B cell (primary cell): ENCODE results near the gene MNX1. TPM values are rescaled to one million over a fixed set of nuclear protein-coding genes. Genes with fewer than 3 reads are reported as not detected.

Source experiments
- ATAC-seq: fragments of 200-7000 bp; cut with Tn5 transposase; one replicate; pipeline ENCODE4 v1.10.0; 2021; ENCODE audit warnings: low read depth, mild to moderate bottlenecking, moderate number of reproducible peaks, moderate library complexity
- CTCF ChIA-PET: fragments of 350-600 bp; sonication (Branson Sonifier 250); formaldehyde crosslinking; loops from one replicate; lab custom pipeline; 2021; ENCODE audit warnings: antibody characterized with exemption, inconsistent platforms; lab: Charles Lee
- POLR2A ChIA-PET: fragments of 350-600 bp; sonication (Branson Sonifier 250); formaldehyde crosslinking; loops from one replicate; lab custom pipeline; 2021; ENCODE audit warnings: antibody characterized with exemption; lab: Charles Lee
- DNase-seq: peaks from one replicate; pipeline ENCODE4 v3.0.0; 2013
- H2AFZ ChIP-seq: 2 replicates; pipeline ENCODE4 v1.6.1; 2012; ENCODE audit warnings: mild to moderate bottlenecking, low read depth, low read length; ENCODE audit not compliant: insufficient read depth, poor library complexity, severe bottlenecking
- H3K27ac ChIP-seq, 2 donors: 1 replicate in 1 of 2; 2 replicates in 1 of 2; pipeline ENCODE4 v1.5.1; 2012 to 2013; ENCODE audit warnings: low read length in 2 of 2, mild to moderate bottlenecking in 2 of 2, moderate library complexity in 1 of 2
- H3K27me3 ChIP-seq, 4 experiments: fragments of 200-600 bp in 1 of 4; sonication (generic) in 1 of 4; replicated peaks in 1 of 4; 1 replicate in 2 of 4; 2 replicates in 2 of 4; pipeline versions ENCODE4 v1.6.1 to v1.7.0; 2013 to 2016; ENCODE audit warnings: low read length in 3 of 4, mild to moderate bottlenecking in 2 of 4, mixed read lengths in 1 of 4, moderate library complexity in 1 of 4; ENCODE audit not compliant: insufficient read depth in 4 of 4, control insufficient read depth in 3 of 4; ENCODE audit errors: control extremely low read depth in 1 of 4
- H3K36me3 ChIP-seq, 2 experiments: replicated peaks in 1 of 2; 1 replicate in 1 of 2; 2 replicates in 1 of 2; pipeline versions ENCODE4 v1.6.1 to v1.7.1; 2013; ENCODE audit warnings: low read length in 1 of 2; ENCODE audit not compliant: insufficient read depth in 2 of 2, control insufficient read depth in 1 of 2; ENCODE audit errors: control extremely low read depth in 1 of 2, extremely low read depth in 1 of 2
- H3K4me1 ChIP-seq, 2 donors: fragments of 200-600 bp in 1 of 2; sonication (generic) in 1 of 2; 1 replicate in 1 of 2; 2 replicates in 1 of 2; pipeline versions ENCODE4 v1.5.1 to v1.6.1; 2013 to 2017; ENCODE audit warnings: low read length in 2 of 2; ENCODE audit not compliant: control insufficient read depth in 2 of 2, insufficient read depth in 2 of 2
- H3K4me2 ChIP-seq: replicated peaks from 2 replicates; pipeline ENCODE3; 2012; ENCODE audit warnings: mild to moderate bottlenecking, low read depth, low read length; ENCODE audit not compliant: poor library complexity, severe bottlenecking
- H3K4me3 ChIP-seq, 5 experiments: fragments of 200-600 bp in 1 of 5; sonication (generic) in 1 of 5; 1 replicate in 3 of 5; 2 replicates in 2 of 5; pipeline versions ENCODE4 v1.5.1 to v1.7.0; 2011 to 2016; ENCODE audit warnings: low read length in 4 of 5, mild to moderate bottlenecking in 4 of 5, low read depth in 2 of 5, control low read depth in 1 of 5, moderate library complexity in 1 of 5; ENCODE audit not compliant: insufficient read depth in 1 of 5; ENCODE audit errors: control extremely low read depth in 1 of 5, extremely low read depth in 1 of 5
- H3K79me2 ChIP-seq: fragments of 200-600 bp; sonication (generic); one replicate; pipeline ENCODE4 v1.6.0; 2016; ENCODE audit warnings: low read length; ENCODE audit not compliant: control insufficient read depth, insufficient read depth
- H3K9ac ChIP-seq: fragments of 200-600 bp; sonication (generic); 2 replicates; pipeline ENCODE4 v1.6.1; 2017; ENCODE audit warnings: mild to moderate bottlenecking, low read length, moderate library complexity
- H3K9me3 ChIP-seq, 3 donors: one replicate each; pipeline versions ENCODE4 v1.6.1 to v1.7.1; 2013; ENCODE audit warnings: low read length in 2 of 3; ENCODE audit not compliant: control insufficient read depth in 2 of 3, insufficient read depth in 1 of 3; ENCODE audit errors: control extremely low read depth in 1 of 3
- H4K20me1 ChIP-seq: 2 replicates; pipeline ENCODE4 v1.6.0; 2012; ENCODE audit warnings: mild to moderate bottlenecking, low read length; ENCODE audit not compliant: insufficient read depth, control insufficient read depth, poor library complexity, severe bottlenecking
- H3K27ac Mint-ChIP-seq: one replicate; pipeline ENCODE4 v1.8.0; 2021; ENCODE audit warnings: mixed read lengths
- H3K27me3 Mint-ChIP-seq: one replicate; pipeline ENCODE4 v1.8.0; 2021; ENCODE audit warnings: mixed read lengths
- H3K4me1 Mint-ChIP-seq: one replicate; pipeline ENCODE4 v1.8.0; 2021; ENCODE audit warnings: mixed read lengths
- H3K4me3 Mint-ChIP-seq: one replicate; pipeline ENCODE4 v1.8.0; 2021; ENCODE audit warnings: mixed read lengths
- H3K9me3 Mint-ChIP-seq: one replicate; pipeline ENCODE4 v1.8.0; 2022; ENCODE audit warnings: mixed read lengths; ENCODE audit not compliant: insufficient read depth
- EZH2 ChIP-seq: IDR thresholded peaks from 2 replicates; pipeline ENCODE4 v1.6.1; 2012; ENCODE audit warnings: borderline replicate concordance, low read depth, mild to moderate bottlenecking, moderate library complexity, low read length; ENCODE audit not compliant: insufficient read depth, poor library complexity, severe bottlenecking
- WGBS: methylation state at CpG from one replicate; pipeline ENCODE4 v1.1.5; 2013; ENCODE audit warnings: missing lambda C conversion rate; ENCODE audit not compliant: insufficient coverage; 5-methylcytosine and 5-hydroxymethylcytosine counted together
- intact Hi-C: fragments of 100-400 bp; cut with micrococcal nuclease; formaldehyde crosslinking; loops from one replicate; pipeline ENCODE4 v1.10.0; 2022
- polyA plus RNA-seq: library from polyadenylated mRNA; depleted of rRNA; stranded (reverse); fragments of >200 nt; gene quantifications from 2 replicates; pipeline ENCODE4 v1.2.3, GENCODE V29; 2012
- total RNA-seq, 2 donors: library from RNA; stranded (reverse); fragments of 120-200 nt in 1 of 2; gene quantifications; 1 replicate in 1 of 2; 2 replicates in 1 of 2; pipeline versions ENCODE4 v1.2.3 to v1.2.4, GENCODE V29; 2013 to 2022
- TF ChIP-seq, protein P1 (sequence below): fragments of 200-600 bp; IDR thresholded peaks from one replicate; pipeline ENCODE4 v1.8.0; 2022; ENCODE audit warnings: antibody characterized with exemption, mild to moderate bottlenecking

Gene MNX1
- total and polyA plus RNA-seq, 2 donors (not counting 1 experiment from before 2014, with no cell fraction given): not detected

DNA sequence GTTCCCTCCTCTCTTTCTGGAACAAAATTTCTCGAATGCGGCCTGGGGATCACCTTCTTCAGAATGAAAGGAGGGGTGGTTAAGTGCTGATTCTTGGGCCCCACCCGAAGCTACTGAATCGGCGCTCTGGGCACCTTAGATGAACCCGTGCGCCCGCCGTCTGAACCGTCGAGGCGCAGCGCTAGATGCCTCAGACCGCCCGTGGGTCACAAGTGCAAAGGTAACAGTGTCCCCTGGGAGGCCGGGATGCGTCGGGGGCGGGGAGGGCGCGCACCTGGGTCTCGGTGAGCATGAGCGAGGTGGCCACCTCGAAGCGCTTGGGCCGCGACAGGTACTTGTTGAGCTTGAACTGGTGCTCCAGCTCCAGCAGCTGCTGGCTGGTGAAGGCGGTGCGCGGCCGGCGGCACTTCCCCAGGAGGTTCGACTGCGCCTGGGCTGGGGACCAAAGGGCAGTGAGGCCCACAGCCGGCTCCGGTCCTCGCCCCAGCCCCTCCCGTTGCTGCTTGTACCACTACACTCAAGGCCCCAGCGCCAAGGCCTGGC, 4.2 kb downstream of the MNX1 start:
- ChIA-PET CTCF (no interaction called here), POLR2A (interaction anchor here (0.6 kb wide), 1 partner anchor 39 kb away, joined by 3 read pairs; no protein-coding TSS in a partner anchor)
- Histone ChIP-seq H3K4me1 (peaks cover 30 to 46% of the 10 kb centered on the region in 2 donors), H3K4me2 (no peak overlapping the region), H3K27me3 (peaks cover 0 to 85% (median 56%) of the 10 kb centered on the region in 4 experiments), H4K20me1 (no peaks in the 10 kb centered on the region), H3K27ac (no peak overlapping the region), H3K4me3 (no peak overlapping the region), H2AFZ (no peak overlapping the region), H3K79me2 (no peaks in the 10 kb centered on the region), H3K9me3 (peaks cover 0 to 51% (median 0%) of the 10 kb centered on the region in 3 donors), H3K36me3 (no peaks in the 10 kb centered on the region), H3K9ac (no peak overlapping the region)
- no peak overlapping the region for H3K4me3 Mint-ChIP-seq
- peaks cover 22% of the 10 kb centered on the region for H3K4me1 Mint-ChIP-seq
- ATAC-seq (no peak), DNase-seq (peak; percentile 35)
- intact Hi-C loops: no loop called here
- H3K27me3 Mint-ChIP-seq: peaks cover 43% of the 10 kb centered on the region
- 6% methylated on average over 39 of the region's 39 CpGs for WGBS
- TF ChIP-seq, protein P1, sequence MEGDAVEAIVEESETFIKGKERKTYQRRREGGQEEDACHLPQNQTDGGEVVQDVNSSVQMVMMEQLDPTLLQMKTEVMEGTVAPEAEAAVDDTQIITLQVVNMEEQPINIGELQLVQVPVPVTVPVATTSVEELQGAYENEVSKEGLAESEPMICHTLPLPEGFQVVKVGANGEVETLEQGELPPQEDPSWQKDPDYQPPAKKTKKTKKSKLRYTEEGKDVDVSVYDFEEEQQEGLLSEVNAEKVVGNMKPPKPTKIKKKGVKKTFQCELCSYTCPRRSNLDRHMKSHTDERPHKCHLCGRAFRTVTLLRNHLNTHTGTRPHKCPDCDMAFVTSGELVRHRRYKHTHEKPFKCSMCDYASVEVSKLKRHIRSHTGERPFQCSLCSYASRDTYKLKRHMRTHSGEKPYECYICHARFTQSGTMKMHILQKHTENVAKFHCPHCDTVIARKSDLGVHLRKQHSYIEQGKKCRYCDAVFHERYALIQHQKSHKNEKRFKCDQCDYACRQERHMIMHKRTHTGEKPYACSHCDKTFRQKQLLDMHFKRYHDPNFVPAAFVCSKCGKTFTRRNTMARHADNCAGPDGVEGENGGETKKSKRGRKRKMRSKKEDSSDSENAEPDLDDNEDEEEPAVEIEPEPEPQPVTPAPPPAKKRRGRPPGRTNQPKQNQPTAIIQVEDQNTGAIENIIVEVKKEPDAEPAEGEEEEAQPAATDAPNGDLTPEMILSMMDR: no peak
- no peak for TF ChIP-seq EZH2
- H3K9me3 Mint-ChIP-seq: no peaks in the 10 kb centered on the region
- H3K27ac Mint-ChIP-seq: no peak overlapping the region

DNA sequence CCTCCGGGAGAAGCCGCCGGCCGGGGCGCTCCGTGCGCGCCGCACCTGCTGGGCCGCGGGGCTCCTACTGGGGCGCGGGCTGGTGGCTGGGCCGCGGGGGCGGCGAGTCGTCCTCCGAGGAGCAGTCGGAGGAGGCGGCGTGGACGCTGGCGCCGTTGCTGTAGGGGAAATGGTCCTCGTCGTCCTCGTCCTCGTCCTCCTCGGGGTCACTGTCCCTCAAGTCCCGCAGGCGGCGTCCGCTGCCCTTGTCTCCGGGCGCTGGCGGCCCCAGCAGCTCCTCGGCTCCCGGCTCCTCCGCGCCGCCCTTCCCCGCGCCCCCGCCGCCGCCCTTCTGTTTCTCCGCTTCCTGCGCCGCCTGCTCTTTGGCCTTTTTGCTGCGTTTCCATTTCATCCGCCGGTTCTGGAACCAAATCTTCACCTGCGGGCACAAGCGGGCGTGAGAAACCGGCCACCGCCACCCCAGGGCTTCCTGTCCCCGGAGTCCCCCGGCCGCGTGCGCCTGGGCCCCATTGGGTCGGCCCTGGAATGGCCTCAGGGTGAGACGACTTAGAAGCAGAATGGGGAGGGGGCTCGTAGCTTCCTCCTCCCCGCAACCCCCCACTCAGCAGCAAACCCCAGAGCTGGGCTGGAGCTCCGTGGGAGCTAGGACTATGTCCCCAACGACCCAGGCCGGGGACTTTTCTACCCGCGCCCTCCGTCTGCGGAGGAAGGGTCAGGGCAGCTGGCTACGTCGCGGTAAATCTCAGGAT, 4.8 kb downstream of the MNX1 start:
- no peak for TF ChIP-seq EZH2
- TF ChIP-seq, protein P1: no peak
- Mint-ChIP-seq H3K4me3 (no peak overlapping the region), H3K27ac (no peak overlapping the region), H3K4me1 (peaks cover 25% of the 10 kb centered on the region), H3K9me3 (no peaks in the 10 kb centered on the region), H3K27me3 (peaks cover 49% of the 10 kb centered on the region)
- Histone ChIP-seq H3K36me3 (no peaks in the 10 kb centered on the region), H3K9me3 (peaks cover 0 to 52% (median 2%) of the 10 kb centered on the region in 3 donors), H3K4me1 (peaks cover 31 to 46% of the 10 kb centered on the region in 2 donors), H3K27me3 (peaks cover 0 to 85% (median 60%) of the 10 kb centered on the region in 4 experiments), H3K9ac (no peak overlapping the region), H3K4me2 (peak overlapping the region; percentile 45), H2AFZ (no peak overlapping the region), H3K27ac (no peak overlapping the region), H3K4me3 (no peak overlapping the region), H3K79me2 (no peaks in the 10 kb centered on the region), H4K20me1 (no peaks in the 10 kb centered on the region)
- DNase-seq: peak; percentile 34
- ChIA-PET CTCF (no interaction called here), POLR2A (interaction anchor here (0.6 kb wide), 1 partner anchor 38 kb away, joined by 3 read pairs; no protein-coding TSS in a partner anchor)
- intact Hi-C loops: no loop called here
- 5% methylated on average over 72 of the region's 77 CpGs for WGBS
- no peak for ATAC-seq
